ENCODE measurements around the gene PTPRT.
"Not testable (repeated sequence)": the region's sequence is repeated elsewhere in the genome, so short reads cannot be mapped to it uniquely, and the experiment has no call there.

Gene PTPRT

DNA sequence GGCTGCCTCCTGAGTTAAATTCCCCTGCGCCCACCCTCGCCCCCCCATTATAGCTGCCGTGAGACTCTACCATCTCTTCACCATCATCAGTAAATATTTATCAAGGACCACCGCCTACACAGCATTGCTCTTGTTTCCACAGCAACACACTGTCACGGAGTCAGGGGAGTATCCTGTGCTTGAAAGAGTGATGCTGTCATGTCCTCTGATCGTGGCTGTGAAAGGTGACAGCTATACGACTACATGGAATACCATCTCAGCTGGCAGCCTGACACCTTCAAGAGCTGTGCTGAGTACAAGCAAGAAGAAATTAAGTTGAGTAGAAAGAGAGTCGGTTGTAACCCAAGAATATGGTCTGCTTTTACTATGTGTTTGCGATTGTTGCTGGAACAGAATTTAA lies 3.4 kb downstream of the PTPRT start:
- DNase-seq: no peak

DNA sequence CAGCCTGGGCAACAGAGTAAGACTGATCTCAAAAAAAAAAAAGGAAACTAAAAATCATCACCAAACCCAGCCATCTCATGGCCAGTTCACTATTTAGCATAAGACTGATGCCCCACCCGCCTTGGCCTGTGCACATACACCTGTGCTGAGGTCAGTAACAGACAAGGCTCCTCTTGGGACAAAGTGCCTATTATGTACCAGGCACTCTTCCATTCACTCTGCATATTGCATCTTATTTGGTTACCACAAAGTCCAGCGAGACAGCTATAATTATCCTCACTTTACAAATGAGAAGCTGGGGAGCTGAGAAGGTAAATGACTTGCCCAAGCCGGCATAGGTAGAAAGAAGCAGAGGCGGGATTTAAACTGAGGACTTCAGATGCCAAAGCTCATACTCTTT lies 3.8 kb downstream of the PTPRT start:
- DNase-seq: no peak

DNA sequence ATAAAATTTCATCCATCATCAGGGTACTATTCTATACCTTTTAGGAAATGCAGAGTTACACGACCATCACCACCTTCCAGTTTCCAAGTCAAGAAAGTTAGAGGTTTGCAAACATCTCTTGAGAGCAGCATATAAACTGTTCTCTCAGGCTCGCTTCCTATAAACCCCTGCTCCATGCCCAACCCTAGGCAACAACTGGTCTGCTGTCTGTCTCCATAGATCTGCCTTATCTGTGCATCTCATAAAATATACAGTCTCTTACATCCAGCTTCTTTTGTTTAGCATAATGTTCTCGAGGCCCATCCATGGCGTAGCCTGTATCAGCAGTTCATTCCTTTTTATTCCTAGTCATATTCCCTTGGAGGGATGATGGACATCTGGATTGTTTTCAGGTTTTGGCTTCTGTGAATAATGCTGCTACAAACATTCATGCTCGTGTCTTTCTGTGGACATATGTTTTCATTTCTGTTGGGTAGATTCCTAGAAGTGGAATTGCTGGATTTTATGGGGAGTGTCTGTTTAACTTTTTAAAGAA lies 6.1 kb downstream of the PTPRT start:
- no peak for DNase-seq

DNA sequence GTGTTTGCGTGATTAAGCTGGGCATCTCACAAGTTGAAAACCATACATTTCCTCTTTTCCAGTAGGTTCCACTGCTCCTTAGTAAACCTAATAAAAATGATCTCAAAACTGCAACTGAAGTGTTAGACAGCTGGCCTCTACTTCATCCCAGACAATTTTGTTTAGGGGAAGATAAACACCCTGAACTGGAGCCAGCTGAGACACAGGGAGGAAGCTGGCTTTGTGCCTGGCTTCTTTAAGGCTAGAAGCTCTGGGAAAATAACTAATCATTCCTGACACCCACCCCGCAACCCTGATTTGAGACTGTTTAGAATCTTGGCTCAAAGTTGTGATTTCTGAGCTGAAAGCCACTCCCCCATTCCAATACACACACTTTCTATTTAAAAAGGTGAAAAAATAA lies 11.6 kb downstream of the PTPRT start:
- no peak for DNase-seq

DNA sequence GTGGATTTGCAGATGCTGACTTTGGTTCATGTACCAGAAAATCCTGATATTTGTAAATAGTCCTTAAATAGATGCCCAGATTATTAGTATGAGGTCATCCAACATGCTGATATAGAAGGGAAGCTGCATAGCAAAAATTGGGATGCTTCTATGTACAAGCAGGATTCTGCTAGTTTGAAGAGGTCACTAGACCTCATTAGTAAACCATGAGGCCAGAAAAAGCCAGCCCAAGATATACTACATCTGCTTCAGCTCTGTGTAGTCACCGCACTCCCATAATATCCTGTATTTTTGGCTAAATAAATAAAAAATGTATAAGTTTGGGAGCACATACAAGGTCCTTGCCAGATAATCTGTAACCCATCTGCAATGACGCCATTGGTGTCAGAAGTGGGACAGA lies 13.0 kb downstream of the PTPRT start:
- no peak for DNase-seq

DNA sequence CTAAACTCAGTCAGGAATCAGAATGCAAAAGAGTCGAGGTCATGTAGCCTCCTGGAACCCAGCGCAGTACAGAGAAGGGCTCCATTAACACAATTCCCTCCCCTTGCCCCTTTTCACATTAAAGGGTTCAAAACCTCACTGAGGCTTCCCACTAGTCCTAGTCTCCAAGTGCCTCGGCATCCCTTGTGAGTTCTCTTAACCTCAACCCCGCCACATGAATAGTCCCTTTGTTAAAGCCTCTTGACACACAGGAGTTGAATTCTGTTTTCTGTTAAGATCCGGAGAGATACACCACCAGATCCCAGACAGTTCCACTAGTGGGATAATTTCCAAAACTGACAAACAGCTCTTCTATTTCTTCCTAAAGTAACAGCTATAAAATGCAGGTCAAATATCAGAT lies 17.8 kb downstream of the PTPRT start:
- DNase-seq: no peak

DNA sequence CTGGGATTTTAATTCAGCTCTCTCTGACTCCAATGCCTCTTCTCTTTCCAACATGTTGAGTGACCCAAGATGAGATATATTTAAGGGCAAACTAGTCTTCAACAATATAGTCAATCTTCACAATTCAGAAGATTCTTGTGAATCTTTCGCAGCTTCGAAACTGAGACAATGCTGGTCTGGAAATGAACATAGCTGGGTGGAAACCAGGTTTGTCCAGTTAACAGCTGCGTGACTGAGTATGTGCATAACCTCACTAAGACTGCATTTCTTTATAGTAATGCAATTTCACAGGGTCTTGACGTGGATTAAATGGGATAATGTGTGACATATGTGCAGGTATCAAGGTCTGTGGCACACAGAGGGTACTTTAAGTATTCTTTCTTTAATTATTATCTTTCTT lies 18.9 kb downstream of the PTPRT start:
- DNase-seq: no peak

DNA sequence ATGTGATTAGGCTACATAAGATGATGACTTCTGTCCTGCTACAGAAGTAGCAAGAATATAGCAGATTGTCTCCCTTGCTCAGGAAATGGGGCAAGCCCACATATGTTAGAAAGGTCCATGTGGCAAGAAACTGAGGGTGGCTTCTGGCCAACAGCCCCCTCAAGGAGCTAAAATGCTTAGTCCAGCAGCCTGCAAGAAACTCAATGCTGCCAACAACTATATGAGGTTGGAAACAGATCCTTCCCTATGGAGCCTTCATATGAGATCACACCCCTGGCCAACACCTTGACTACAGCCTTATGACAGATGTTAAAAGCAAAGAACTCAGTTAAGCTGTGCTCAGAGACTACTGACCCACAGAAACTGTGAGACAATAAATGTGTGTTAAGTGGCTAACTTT lies 22.1 kb downstream of the PTPRT start:
- DNase-seq: no peak

DNA sequence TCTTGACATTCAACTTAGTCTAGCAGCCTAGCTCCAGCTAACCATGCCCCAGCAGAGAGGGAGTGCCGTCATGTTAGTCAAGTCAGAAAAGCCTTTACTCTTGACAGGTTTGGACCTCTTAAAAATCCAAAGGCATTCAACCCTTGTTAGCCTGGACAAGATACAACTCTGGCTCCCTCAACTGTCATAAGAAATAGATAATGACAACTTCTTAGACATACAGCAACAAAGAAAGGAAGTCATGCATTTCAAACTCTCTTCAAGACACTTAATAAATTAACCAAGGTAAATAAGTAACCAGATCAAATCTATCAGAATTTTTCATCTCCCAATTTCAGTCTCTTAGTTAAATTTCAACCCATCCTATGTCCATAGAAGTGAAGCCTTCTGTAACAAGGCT lies 22.7 kb downstream of the PTPRT start:
- no peak for DNase-seq

DNA sequence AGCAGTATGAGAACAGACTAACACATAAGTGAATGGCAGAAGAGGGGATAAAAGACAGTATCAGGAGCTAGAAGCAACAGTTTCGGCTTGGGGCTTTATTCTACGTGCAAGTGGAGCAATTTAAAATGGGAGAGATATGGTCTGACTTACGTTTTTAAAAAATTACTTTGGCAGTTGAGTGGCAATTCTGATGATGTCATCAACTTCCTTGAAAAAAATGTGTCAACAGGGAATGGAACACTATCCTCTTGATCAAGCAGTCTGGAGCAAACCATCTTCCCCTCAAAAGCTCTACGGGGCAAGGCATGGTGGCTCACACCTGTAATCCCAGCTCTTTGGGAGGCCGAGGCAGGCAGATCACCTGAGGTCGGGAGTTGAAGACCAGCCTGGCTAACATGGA lies 24.1 kb downstream of the PTPRT start:
- no peak for DNase-seq

DNA sequence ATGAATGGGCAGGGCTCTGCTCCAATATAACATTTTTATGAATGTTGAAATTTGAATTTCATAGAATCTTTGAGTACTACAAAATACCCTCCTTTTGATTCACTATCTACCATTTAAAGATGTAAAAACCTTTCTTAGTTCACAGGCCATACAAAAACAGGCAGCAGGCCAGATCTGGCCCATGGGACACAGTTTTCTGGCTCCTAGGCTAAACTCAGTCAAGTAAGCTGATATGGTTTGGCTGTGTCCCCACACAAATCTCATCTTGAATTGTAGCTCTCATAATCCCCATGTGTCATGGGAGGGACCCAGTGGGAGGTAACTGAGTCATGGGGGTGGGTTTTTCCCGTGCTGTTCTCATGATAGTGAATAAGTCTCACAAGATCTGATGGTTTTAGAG lies 25.0 kb downstream of the PTPRT start:
- DNase-seq: not testable (repeated sequence)

DNA sequence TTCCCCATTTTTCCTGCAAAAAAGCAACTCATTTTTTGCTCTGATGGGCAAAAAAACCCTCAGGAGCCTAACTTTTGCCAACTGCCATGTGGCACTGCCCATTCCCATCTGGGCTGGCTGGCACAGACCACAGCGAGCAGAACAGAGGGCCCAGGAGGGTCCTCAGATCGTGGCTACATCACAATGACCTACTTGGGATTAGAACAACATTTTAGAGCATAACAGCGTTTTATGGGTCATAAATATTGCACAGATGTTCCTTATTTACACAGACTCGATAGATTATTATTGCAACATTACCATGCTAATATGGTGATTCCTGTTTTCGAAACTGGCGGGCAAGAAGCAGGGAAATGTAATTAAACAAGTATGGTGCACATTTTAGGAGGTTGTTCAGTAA lies 28.0 kb downstream of the PTPRT start:
- DNase-seq: no peak

DNA sequence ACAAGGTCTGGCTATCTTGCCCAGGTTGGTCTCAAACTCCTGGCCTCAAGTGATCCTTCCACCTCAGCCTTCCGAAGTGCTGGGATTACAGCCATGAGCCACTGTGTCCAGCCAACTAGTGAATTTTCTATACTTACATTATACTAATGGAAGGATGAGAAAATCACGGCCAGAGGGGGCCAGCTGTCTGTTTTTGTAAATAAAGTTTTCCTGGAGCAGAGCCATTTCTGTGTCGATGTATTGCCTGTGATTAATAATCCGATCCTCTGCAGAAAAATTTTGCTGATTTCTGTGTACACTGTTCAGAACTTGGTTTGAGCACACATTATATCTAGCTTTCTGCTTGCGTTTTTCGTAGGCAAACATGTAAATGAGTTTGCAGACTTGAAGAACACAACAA lies 28.8 kb downstream of the PTPRT start:
- no peak for DNase-seq

DNA sequence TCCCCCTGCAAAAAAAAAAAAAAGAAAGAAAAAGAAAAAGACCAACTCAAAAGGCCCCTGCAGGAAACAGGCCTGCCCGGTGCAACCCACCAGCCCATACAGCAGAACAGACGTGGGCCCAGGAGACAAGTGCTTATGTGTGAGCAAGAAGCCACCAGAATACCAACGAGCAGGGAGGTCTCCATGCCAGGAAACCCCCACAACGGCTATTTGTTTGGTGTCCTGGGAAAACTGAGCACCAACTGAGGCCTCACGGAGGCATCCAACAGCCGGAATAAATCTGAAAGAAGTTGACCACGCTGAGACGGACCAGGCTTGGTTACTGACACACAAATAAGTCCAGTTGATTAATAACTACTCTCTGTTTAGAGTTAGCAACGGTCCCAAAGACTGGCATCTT lies 29.7 kb downstream of the PTPRT start:
- DNase-seq: no peak

DNA sequence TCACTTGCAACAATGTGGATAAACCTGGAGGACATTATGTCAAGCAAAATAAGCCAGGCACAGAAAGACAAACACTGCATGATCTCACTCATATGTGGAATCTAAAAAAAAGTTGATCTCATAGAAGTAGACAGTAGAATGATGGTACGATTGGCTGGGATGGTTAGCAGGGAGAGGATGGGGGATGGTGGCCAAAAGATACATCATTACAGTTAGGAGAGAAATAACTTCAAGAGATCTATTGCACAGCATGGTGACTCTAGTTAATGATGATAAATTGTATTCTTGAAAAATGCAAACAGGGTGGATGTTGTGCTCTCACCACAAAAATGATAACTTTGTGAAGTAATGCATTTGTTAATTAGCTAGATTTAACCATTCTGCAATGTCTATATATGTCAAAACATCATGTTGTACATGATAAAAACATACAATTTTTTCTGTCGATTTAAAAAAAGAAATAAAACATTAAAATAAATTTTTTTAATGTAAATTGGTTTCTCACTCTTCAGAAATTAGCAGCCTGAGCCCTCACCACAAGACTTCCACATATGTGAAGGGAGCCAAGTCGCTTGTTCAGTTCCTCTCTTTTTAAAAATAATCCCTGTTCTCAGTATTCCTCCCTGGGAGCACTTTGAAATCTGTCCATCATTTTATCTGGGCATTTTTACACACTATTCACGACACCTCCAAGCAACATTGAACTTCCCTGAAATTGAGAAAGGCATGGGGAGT lies 34.2 kb downstream of the PTPRT start:
- DNase-seq: no peak

DNA sequence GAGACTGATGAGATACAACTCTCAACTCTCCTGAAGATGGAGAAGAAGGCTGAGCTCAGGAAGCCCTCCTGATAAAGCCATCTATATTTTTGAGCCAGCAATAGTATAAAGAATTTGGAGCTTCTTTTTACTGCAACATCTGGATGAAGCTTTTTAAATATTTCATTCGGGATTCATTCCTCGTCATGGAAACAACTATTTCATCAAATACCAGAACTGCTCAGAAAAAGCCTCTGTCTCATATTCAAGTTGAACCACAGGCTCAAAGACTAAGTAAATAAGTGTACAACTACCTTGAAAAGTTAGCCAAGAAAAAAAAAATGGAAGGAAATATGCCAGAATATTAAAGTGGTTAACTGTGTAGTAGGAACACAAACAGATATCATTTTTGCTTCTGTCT lies 37.8 kb downstream of the PTPRT start:
- DNase-seq: no peak

DNA sequence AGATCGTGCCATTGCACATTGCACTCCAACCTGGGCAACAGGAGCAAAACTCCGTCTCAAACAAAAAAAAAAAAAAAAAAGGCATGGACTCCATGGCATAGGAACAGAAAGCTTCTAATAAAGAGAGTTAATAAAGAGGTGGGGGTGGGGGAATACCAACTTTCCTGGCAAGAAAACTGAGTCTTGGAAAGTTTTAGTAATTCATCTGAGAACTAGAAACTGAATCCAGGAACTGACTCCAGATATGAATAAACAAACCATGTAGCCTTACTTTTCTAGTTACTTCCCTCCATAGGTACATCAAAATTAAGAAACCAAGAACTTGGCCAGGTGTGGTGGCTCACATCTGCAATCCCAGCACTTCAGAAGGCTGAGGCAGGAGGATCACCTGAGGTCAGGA lies 38.5 kb downstream of the PTPRT start:
- DNase-seq: no peak

DNA sequence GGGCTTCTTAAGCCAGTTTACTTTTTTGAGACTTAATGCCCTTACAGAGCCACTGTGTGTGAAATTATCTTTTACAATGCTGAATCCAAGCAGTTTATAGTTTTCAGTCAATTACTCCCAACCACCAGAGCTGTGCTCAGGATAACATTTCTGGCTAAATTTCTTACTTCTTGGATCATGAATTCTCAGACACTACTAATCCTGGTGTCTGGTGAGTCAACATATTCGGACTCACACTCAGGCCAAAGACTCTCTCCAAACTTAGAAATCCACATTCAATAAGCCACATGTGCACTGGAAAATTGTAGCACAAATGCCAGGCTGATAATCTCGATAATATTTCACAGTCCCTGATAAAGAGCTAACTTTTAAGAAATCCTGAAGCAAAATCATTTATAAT lies 49.0 kb downstream of the PTPRT start:
- DNase-seq: no peak

DNA sequence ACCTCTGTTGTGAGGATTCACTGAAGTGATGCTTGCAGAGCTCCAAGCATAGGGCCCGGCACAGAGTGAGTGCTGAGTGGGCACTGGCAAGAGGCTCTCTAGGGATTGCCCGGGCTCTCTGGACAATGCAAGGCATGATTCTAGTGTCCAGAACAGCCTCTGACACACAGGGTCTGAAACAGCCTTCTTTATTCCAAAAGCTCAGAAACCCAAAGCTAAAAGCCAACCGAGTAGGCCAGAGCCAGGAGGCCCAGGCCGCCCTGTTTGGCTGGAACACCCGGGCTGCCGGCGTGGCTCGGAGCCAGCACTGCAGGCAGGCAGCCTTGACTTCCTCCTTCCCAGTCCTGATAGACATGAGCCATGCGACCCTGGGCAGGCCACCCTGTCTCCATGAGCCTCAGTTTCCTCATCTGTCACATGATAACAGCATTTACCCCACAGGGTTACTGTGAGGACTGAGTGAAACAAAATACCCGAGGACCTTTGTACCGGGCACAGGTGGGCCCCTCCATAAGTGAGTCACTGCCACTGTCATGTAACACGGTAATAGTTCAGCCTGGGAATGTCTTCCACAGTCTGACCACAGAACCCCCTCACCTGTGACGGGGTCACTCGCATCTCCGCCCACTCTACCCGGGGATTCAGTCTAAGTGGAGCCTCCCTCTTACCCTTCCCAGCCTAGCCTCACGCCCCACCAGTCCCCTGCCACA lies 51.5 kb downstream of the PTPRT start:
- no peak for DNase-seq

DNA sequence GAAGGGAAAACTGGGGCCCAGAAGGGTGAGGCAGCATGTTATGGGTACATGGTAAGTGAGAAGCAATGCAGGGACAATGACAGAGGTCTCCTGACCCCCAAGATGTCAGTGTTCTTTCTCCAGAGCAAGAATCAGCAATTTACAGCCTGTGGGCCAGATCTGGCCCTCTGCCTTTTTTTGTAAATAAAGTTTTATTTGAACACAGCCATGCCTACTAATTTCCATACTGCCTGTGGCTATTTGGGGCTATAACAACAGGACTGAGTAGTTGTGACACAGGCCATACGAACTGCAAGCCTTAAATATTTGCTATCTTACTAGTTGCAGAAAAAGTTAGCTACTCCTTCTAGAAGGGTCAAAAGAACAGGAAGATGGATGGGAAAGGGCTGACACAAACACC lies 52.5 kb downstream of the PTPRT start:
- no peak for DNase-seq

DNA sequence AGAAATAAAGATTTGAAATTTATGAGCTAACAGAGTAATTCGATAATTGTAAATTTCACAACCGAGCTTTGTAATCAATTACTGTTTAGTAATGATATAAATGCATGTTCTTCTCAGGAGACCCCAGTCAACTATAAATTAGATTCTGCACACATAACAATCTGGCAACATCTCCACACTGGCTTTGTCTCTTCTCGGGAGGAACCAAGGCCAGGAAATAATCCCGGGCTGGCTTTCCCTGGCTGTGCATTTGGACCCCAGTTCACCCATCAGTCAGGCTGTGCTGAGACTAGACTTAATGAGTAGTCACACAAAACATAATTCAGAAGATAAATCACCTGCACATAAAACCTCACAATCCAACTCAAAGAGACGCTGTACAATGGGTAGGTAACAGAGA lies 65.5 kb downstream of the PTPRT start:
- DNase-seq: no peak

DNA sequence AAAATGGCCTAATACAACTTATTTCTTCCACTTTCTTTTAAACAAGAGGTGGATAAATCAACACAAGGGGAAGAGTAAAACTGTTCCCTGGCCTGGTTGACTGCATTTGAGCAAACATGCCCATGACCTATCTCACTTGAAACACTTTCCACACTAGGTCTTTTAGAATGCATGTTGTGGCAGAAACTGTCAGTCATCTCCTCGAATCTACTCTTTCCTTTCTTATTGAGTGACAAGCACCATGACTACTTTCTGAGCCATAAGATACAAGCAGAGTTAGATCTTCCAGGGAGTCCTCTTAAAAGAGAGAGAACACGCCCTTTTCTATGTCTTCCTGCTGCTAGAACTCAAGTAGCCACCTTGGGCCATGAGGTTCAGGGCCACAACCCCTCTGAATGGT lies 66.5 kb downstream of the PTPRT start:
- DNase-seq: no peak

DNA sequence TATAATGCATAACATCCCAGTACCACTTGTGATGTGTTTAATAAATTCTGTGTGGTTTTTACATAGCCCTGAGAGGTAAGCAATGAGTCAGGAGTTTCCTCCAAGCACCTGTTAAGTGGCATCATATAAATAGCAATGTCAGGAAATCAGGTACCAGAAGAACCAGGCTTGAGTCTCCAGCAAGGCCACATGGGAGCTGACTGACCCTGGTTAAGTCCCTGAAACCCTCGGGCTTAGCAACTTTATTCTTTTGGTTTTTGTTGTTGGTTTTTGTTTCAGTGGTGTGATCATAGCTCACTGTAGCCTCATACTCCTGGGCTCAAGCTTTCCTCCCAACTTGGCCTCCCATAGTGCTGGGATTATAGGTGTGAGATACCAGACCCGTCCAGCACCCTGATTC lies 70.0 kb downstream of the PTPRT start:
- no peak for DNase-seq

DNA sequence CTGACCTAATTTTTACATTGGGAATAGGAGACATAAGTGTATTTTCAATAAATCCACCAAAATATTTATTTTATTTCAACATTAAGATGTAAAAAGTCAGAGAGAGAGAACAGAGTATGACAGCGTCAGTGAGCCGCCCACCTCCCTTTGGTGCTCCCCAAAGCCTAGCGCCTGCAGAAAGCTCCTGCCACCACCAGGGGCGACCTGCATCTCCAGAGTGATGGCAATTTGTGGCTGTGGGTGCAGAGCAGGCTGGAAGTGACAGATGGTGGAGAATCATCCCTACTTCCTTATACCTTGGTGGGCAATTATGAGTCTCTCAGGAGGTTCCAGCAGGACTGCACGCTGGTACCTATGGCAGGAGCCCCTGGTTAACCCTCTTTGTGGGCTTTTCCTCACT lies 87.3 kb downstream of the PTPRT start:
- DNase-seq: no peak

DNA sequence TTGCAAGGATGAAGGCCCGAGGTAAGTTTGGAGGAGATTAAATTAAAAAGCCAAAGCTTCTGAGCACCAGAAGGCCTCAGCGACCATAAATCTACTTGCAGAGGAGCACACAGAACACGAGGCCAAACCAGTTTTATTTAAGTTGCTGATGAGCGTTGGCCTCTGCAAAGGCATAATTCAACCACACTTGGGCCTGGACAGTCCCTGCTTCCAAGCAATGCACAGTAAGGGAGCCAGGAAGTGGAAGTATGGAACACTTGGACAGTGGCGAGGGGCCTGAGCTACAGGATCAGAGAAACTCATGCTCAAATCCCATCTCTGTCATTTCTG lies 92.8 kb downstream of the PTPRT start:
- DNase-seq: no peak

Data from activated CD4-positive, alpha-beta T cell treated with anti-CD3 and anti-CD28 coated beads, Interleukin-10, Interleukin-2, amounts not matched to agents 100 ng/mL and 50 ng/mL, durations not matched to agents 16 hours and 8 hours (primary cell).